ENCODE results near the gene AGO3.

Gene AGO3

GRCh38 chr1:36084497-36085115, 153.7 kb downstream of the AGO3 start:
- no peak for DNase-seq

GRCh38 chr1:36085126-36085525, 154.2 kb downstream of the AGO3 start:
- DNase-seq, result no peak

GRCh38 chr1:36085686-36086526, 155.0 kb downstream of the AGO3 start:
- no peak for DNase-seq

- no peak for DNase-seq
These were observed 155.8 kb downstream of the AGO3 start for GRCh38 chr1:36086529-36087232.

- DNase-seq, result no peak
These were observed 156.6 kb downstream of the AGO3 start for GRCh38 chr1:36087233-36088123.

GRCh38 chr1:36088265-36088576, 157.3 kb downstream of the AGO3 start:
- DNase-seq, result no peak

- DNase-seq, result peak; percentile 94
These were observed 157.9 kb downstream of the AGO3 start, which contains the start of gene ADPRS for GRCh38 chr1:36088577-36089392. Gene ADPRS, plus strand, starts transcription at chr1:36088892. Its CDS starts 13 bp downstream, at chr1:36088905.

- DNase-seq, result peak; percentile 35
These were observed 158.7 kb downstream of the AGO3 start for GRCh38 chr1:36089393-36090121.

- DNase-seq, result no peak
These were observed 160.2 kb downstream of the AGO3 start for GRCh38 chr1:36091141-36091540.

GRCh38 chr1:36091698-36092097, 160.8 kb downstream of the AGO3 start:
- DNase-seq, result no peak

GRCh38 chr1:36092166-36092797, 161.4 kb downstream of the AGO3 start:
- DNase-seq, result no peak

GRCh38 chr1:36092798-36093185, 161.9 kb downstream of the AGO3 start:
- DNase-seq, result no peak

- no peak for DNase-seq
These were observed 162.3 kb downstream of the AGO3 start for GRCh38 chr1:36093226-36093625.

GRCh38 chr1:36093929-36094328, 163.0 kb downstream of the AGO3 start:
- no peak for DNase-seq

- DNase-seq, result no peak
These were observed 163.7 kb downstream of the AGO3 start for GRCh38 chr1:36094621-36095061.

- no peak for DNase-seq
These were observed 165.0 kb downstream of the AGO3 start for GRCh38 chr1:36095760-36096405.

- DNase-seq, result no peak
These were observed 165.9 kb downstream of the AGO3 start for GRCh38 chr1:36096500-36097432.

GRCh38 chr1:36097693-36098585, 167.0 kb downstream of the AGO3 start:
- no peak for DNase-seq
